Left lung (tissue), 10 donors: ENCODE results near the gene CDK9. TPM values are rescaled to one million over a fixed set of nuclear protein-coding genes. Genes with fewer than 3 reads are reported as not detected.

ENCODE experiments used
- ATAC-seq: fragments of 200-7000 bp; cut with Tn5 transposase; one replicate; pipeline ENCODE4 v1.9.1; 2020; ENCODE audit warnings: moderate library complexity
- DNase-seq, 4 donors: peaks; one replicate each; pipeline ENCODE4 v3.0.0-alpha.2; 2013 to 2020
- H3K27ac ChIP-seq, 2 donors: fragments of 200-600 bp; sonication (generic) in 1 of 2; one replicate each; pipeline versions ENCODE4 v1.5.0 to v1.8.0; 2020 to 2021
- H3K27me3 ChIP-seq, 2 donors: fragments of 200-600 bp; sonication (generic) in 1 of 2; one replicate each; pipeline versions ENCODE4 v1.5.0 to v1.8.0; 2020 to 2021
- H3K36me3 ChIP-seq, 2 donors: fragments of 200-600 bp; sonication (generic) in 1 of 2; one replicate each; pipeline versions ENCODE4 v1.5.0 to v1.8.0; 2020 to 2021
- H3K4me1 ChIP-seq, 2 donors: fragments of 200-600 bp; one replicate each; pipeline ENCODE4 v1.8.0; 2021
- H3K4me3 ChIP-seq, 2 donors: fragments of 200-600 bp; sonication (generic) in 1 of 2; one replicate each; pipeline versions ENCODE4 v1.5.0 to v1.8.0; 2020 to 2021; ENCODE audit warnings: mild to moderate bottlenecking in 1 of 2
- H3K9me3 ChIP-seq, 2 donors: fragments of 200-600 bp; sonication (generic) in 1 of 2; one replicate each; pipeline versions ENCODE4 v1.5.0 to v1.8.0; 2020 to 2021
- CTCF ChIP-seq, 2 donors: fragments of 200-600 bp; sonication (generic) in 1 of 2; IDR thresholded peaks; one replicate each; pipeline versions ENCODE4 v1.5.0 to v1.8.0; 2021; ENCODE audit warnings: antibody characterized with exemption in 2 of 2
- intact Hi-C, 2 donors: fragments of 100-400 bp; cut with DNase I; formaldehyde crosslinking; loops; one replicate each; pipeline versions ENCODE4 v1.11.2 to v1.14.2; 2022
- microRNA-seq, 2 donors: library from miRNA; unstranded; fragments of <30 nt; microRNA quantifications; one replicate each; pipeline ENCODE4, GENCODE V29; 2019
- polyA plus RNA-seq, 6 donors: library from polyadenylated mRNA; unstranded; fragments of 120-200 nt; gene quantifications; one replicate each; pipeline ENCODE4 v1.2.1, GENCODE V29; 2013; ENCODE audit not compliant: insufficient read length in 6 of 6
- total RNA-seq, 2 donors: library from RNA; stranded (reverse); fragmentation: NEBNext Ultra II Directional; extraction: Animal tissue kit (Norgen Biotek cat#: 25700); gene quantifications; one replicate each; pipeline ENCODE4 v1.2.1, GENCODE V29; 2021
- donor health status: DM: no; HTN: yes; CAD: no.
- donor health status: DM: no; HTN: no; CAD: no.

Gene CDK9
- total and polyA plus RNA-seq, 8 donors, result 56.0 to 83.4 (median 62.0) TPM

- Histone ChIP-seq H3K4me3 (no peak overlapping the region), H3K4me1 (peaks cover 56 to 94% of the 10 kb centered on the region in 2 donors), H3K27me3 (no peaks in the 10 kb centered on the region), H3K36me3 (peaks cover 0 to 40% of the 10 kb centered on the region in 2 donors), H3K27ac (peak overlapping the region; percentile 87 to 92), H3K9me3 (no peaks in the 10 kb centered on the region)
- ATAC-seq (no peak), DNase-seq (no peak)
- intact Hi-C loops, result no loop called here
- TF ChIP-seq CTCF (IDR thresholded peaks at IDR 0.05), result no peak
Observed at GRCh38 chr9:127837346-127837745, 51.5 kb downstream of the CDK9 start.

- intact Hi-C loops, result no loop called here
- DNase-seq (peak in 2 of 4 donors; percentile 88 to 92), ATAC-seq (peak; percentile 80)
- H3K4me1 ChIP-seq, result peaks cover 49 to 89% of the 10 kb centered on the region in 2 donors
- H3K4me3 ChIP-seq, result peak overlapping the region in 1 of 2 donors; percentile 8
- H3K9me3 ChIP-seq, result no peaks in the 10 kb centered on the region
- TF ChIP-seq CTCF (IDR thresholded peaks at IDR 0.05), result no peak
- peaks cover 0 to 45% of the 10 kb centered on the region in 2 donors for H3K36me3 ChIP-seq
- no peaks in the 10 kb centered on the region for H3K27me3 ChIP-seq
- peak overlapping the region; percentile 90 to 92 for H3K27ac ChIP-seq
Observed at GRCh38 chr9:127838375-127839078, 52.7 kb downstream of the CDK9 start.

Small RNA genes within 50 kb of the gene (microRNA-seq; reads per million reads assigned to microRNA genes)
- gene MIR2861, result 0 to 0.67 reads per million in 2 donors
- 0.14 to 0.17 reads per million in 2 donors for gene MIR3960

Other genes with a start within 250 kb of the CDK9 start
- 10 to 100 TPM; 63.0 to 76.7 TPM for gene STXBP1, start 173.8 kb upstream of the CDK9 start, total RNA-seq
- gene STXBP1, start 173.8 kb upstream of the CDK9 start, polyA plus RNA-seq, result 10 to 100 TPM; 40.7 to 50.0 (median 48.1) TPM
- gene CFAP157, start 79.0 kb upstream of the CDK9 start, total RNA-seq, result 1 to 10 TPM in 1 of 2 donors, under 1 TPM in 1; 0.35 to 7.6 TPM
- 10 to 100 TPM in 3 of 6 donors, 1 to 10 TPM in 3; 3.3 to 12.6 (median 9.8) TPM for gene CFAP157, start 79.0 kb upstream of the CDK9 start, polyA plus RNA-seq
- 10 to 100 TPM; 17.1 to 20.2 TPM for gene PTRH1, start 70.4 kb upstream of the CDK9 start, total RNA-seq
- 10 to 100 TPM in 1 of 6 donors, 1 to 10 TPM in 5; 3.6 to 10.3 (median 6.5) TPM for gene PTRH1, start 70.4 kb upstream of the CDK9 start, polyA plus RNA-seq
- 1 to 10 TPM in 1 of 2 donors, under 1 TPM in 1; 0.15 to 1.0 TPM for gene TTC16, start 70.0 kb upstream of the CDK9 start, total RNA-seq
- 1 to 10 TPM in 1 of 6 donors, under 1 TPM in 5; 0.29 to 1.4 (median 0.78) TPM for gene TTC16, start 70.0 kb upstream of the CDK9 start, polyA plus RNA-seq
- gene TOR2A, start 50.7 kb upstream of the CDK9 start, total RNA-seq, result 10 to 100 TPM; 19.5 to 21.8 TPM
- gene TOR2A, start 50.7 kb upstream of the CDK9 start, polyA plus RNA-seq, result 10 to 100 TPM; 10.6 to 16.4 (median 13.2) TPM
- gene SH2D3C, start 7.4 kb upstream of the CDK9 start, total RNA-seq, result 10 to 100 TPM; 21.7 to 41.9 TPM
- gene SH2D3C, start 7.4 kb upstream of the CDK9 start, polyA plus RNA-seq, result 10 to 100 TPM; 25.1 to 38.3 (median 32.6) TPM
- gene FPGS, start 16.8 kb downstream of the CDK9 start, total RNA-seq, result 10 to 100 TPM; 59.3 to 97.4 TPM
- 10 to 100 TPM; 38.8 to 61.0 (median 48.5) TPM for gene FPGS, start 16.8 kb downstream of the CDK9 start, polyA plus RNA-seq
- gene ENG, start 68.6 kb downstream of the CDK9 start, total RNA-seq, result 100 to 1,000 TPM; 173 to 354 TPM
- 100 to 1,000 TPM in 1 of 6 donors, 10 to 100 TPM in 5; 71.8 to 120 (median 88.1) TPM for gene ENG, start 68.6 kb downstream of the CDK9 start, polyA plus RNA-seq
- 100 to 1,000 TPM; 111 to 264 TPM for gene AK1, start 91.6 kb downstream of the CDK9 start, total RNA-seq
- 10 to 100 TPM; 47.3 to 93.5 (median 63.8) TPM for gene AK1, start 91.6 kb downstream of the CDK9 start, polyA plus RNA-seq
- gene ST6GALNAC6, start 113.6 kb downstream of the CDK9 start, total RNA-seq, result 10 to 100 TPM; 43.5 to 57.0 TPM
- 10 to 100 TPM; 44.1 to 53.5 (median 48.6) TPM for gene ST6GALNAC6, start 113.6 kb downstream of the CDK9 start, polyA plus RNA-seq
- 10 to 100 TPM; 62.5 to 89.9 TPM for gene ST6GALNAC4, start 131.0 kb downstream of the CDK9 start, total RNA-seq
- 10 to 100 TPM; 20.7 to 31.5 (median 24.3) TPM for gene ST6GALNAC4, start 131.0 kb downstream of the CDK9 start, polyA plus RNA-seq
- gene PIP5KL1, start 144.7 kb downstream of the CDK9 start, total RNA-seq, result 1 to 10 TPM; 3.8 to 6.7 TPM
- 1 to 10 TPM; 2.7 to 7.9 (median 5.0) TPM for gene PIP5KL1, start 144.7 kb downstream of the CDK9 start, polyA plus RNA-seq
- 10 to 100 TPM; 38.6 to 47.6 TPM for gene DPM2, start 151.8 kb downstream of the CDK9 start, total RNA-seq
- gene DPM2, start 151.8 kb downstream of the CDK9 start, polyA plus RNA-seq, result 10 to 100 TPM; 32.1 to 38.5 (median 34.6) TPM
- 10 to 100 TPM; 60.7 to 67.3 TPM for gene EEIG1, start 195.0 kb downstream of the CDK9 start, total RNA-seq
- 10 to 100 TPM; 28.2 to 40.7 (median 35.7) TPM for gene EEIG1, start 195.0 kb downstream of the CDK9 start, polyA plus RNA-seq